Endothelial cell of umbilical vein (primary cell): ENCODE data around the gene MITF. TPM values are rescaled to one million over a fixed set of nuclear protein-coding genes. Genes with fewer than 3 reads are reported as not detected.

Source experiments
- BruUV-seq: library from RNA; stranded (reverse); fragments of 400-500 nt; replicated peaks from 2 replicates; lab custom pipeline; 2021; lab: Mats Ljungman, UMichigan
- CTCF ChIA-PET: fragments of 300-600, 350-600 bp; sonication (Branson Sonifier 250); formaldehyde crosslinking; loops from one replicate; lab custom pipeline; 2021; ENCODE audit warnings: antibody characterized with exemption, inconsistent platforms; lab: Charles Lee
- POLR2A ChIA-PET: fragments of 300-600, 350-600 bp; sonication (Branson Sonifier 250); formaldehyde crosslinking; loops from one replicate; lab custom pipeline; 2021; ENCODE audit warnings: antibody characterized with exemption, inconsistent platforms; lab: Charles Lee
- DNase-seq: peaks from one replicate; pipeline ENCODE4 v3.0.0-alpha.2; 2011; ENCODE audit warnings: low read depth, low spot score
- FAIRE-seq: peaks from 2 replicates; lab custom pipeline; 2011; peaks lifted over from hg19 to GRCh38; lab: Jason Lieb, UNC
- H2AFZ ChIP-seq: 2 replicates; pipeline ENCODE4 v1.6.0; 2012; ENCODE audit warnings: low read depth, low read length, control low read depth, inconsistent platforms
- H3K27ac ChIP-seq: 2 replicates; pipeline ENCODE4 v1.5.1; 2011; ENCODE audit warnings: low read depth, mild to moderate bottlenecking, control low read depth, low read length, moderate library complexity; ENCODE audit not compliant: insufficient read depth
- H3K27me3 ChIP-seq, 2 experiments: 2 replicates each; pipeline versions ENCODE4 v1.6.0 to v1.6.1; 2011; ENCODE audit warnings: low read length in 2 of 2, mixed read lengths in 1 of 2; ENCODE audit not compliant: control insufficient read depth in 2 of 2, insufficient read depth in 2 of 2
- H3K36me3 ChIP-seq, 2 experiments: 2 replicates in 1 of 2; 3 replicates in 1 of 2; pipeline ENCODE4 v1.5.1; 2011; ENCODE audit warnings: low read length in 2 of 2, mild to moderate bottlenecking in 1 of 2, moderate library complexity in 1 of 2; ENCODE audit not compliant: control insufficient read depth in 2 of 2, insufficient read depth in 2 of 2; ENCODE audit errors: extremely low read depth in 1 of 2
- H3K4me1 ChIP-seq: 3 replicates; pipeline ENCODE4 v1.5.1; 2011; ENCODE audit warnings: mild to moderate bottlenecking, low read length; ENCODE audit not compliant: control insufficient read depth, insufficient read depth; ENCODE audit errors: extremely low read depth
- H3K4me2 ChIP-seq: 2 replicates; pipeline ENCODE4 v1.6.1; 2011; ENCODE audit warnings: low read length, control low read depth, mixed read lengths; ENCODE audit not compliant: insufficient read depth
- H3K4me3 ChIP-seq, 3 experiments: fragments of 200-600 bp in 1 of 3; sonication (generic), shearing (Covaris generic) in 1 of 3; replicated peaks in 1 of 3; 2 replicates each; pipeline ENCODE4 v1.5.1; 2011 to 2016; ENCODE audit warnings: control low read depth in 3 of 3, low read length in 3 of 3, mild to moderate bottlenecking in 2 of 3, inconsistent platforms in 1 of 3, low read depth in 1 of 3, moderate library complexity in 1 of 3; ENCODE audit not compliant: insufficient read depth in 1 of 3
- H3K79me2 ChIP-seq: 2 replicates; pipeline ENCODE4 v1.6.0; 2012; ENCODE audit warnings: low read length, inconsistent platforms; ENCODE audit not compliant: control insufficient read depth, insufficient read depth
- H3K9ac ChIP-seq: replicated peaks from 2 replicates; pipeline ENCODE3; 2011; ENCODE audit warnings: low read length, control low read depth; ENCODE audit not compliant: insufficient read depth; ENCODE audit errors: extremely low read depth
- H3K9me1 ChIP-seq: replicated peaks from 3 replicates; pipeline ENCODE4 v1.6.0; 2011; ENCODE audit warnings: mild to moderate bottlenecking, low read length; ENCODE audit not compliant: control insufficient read depth, insufficient read depth; ENCODE audit errors: extremely low read depth
- H3K9me3 ChIP-seq: replicated peaks from 2 replicates; pipeline ENCODE4 v1.5.1; 2012; ENCODE audit warnings: low read length, inconsistent platforms; ENCODE audit not compliant: control insufficient read depth, insufficient read depth
- H4K20me1 ChIP-seq: replicated peaks from 2 replicates; pipeline ENCODE3; 2011; ENCODE audit warnings: mild to moderate bottlenecking, low read length; ENCODE audit not compliant: control insufficient read depth, insufficient read depth; ENCODE audit errors: extremely low read depth
- JUN ChIP-seq: IDR thresholded peaks from 2 replicates; pipeline ENCODE4 v1.6.1; 2011; ENCODE audit warnings: borderline replicate concordance, low read depth; ENCODE audit not compliant: insufficient read length, insufficient read depth
- MAX ChIP-seq: IDR thresholded peaks from 2 replicates; pipeline ENCODE4 v1.6.1; 2011; ENCODE audit not compliant: insufficient read depth, insufficient read length
- POLR2A ChIP-seq: IDR thresholded peaks from 2 replicates; pipeline ENCODE4 v1.6.1; 2012; ENCODE audit warnings: low read depth, mild to moderate bottlenecking, control low read depth, low read length
- dilution Hi-C: fragments of 300-500 bp; cut with MboI; formaldehyde crosslinking; loops from one replicate; pipeline ENCODE4 v1.15.0; 2019; ENCODE audit warnings: low sequenced_read_pairs; ENCODE audit not compliant: extremely low pct_ligation_motif_present
- intact Hi-C: fragments of 100-400 bp; cut with micrococcal nuclease; formaldehyde crosslinking; loops from one replicate; pipeline ENCODE4 v1.10.0; 2022
- polyA plus RNA-seq, 4 experiments: library from polyadenylated mRNA; depleted of rRNA in 3 of 4; stranded (reverse) in 3 of 4; unstranded in 1 of 4; fragments of >200 nt; gene quantifications; 2 replicates each; pipeline versions ENCODE4 v1.2.1 to v1.2.3, GENCODE V29; 2011 to 2012; ENCODE audit warnings: missing spikeins in 1 of 4
- total RNA-seq: library from RNA; stranded (reverse); gene quantifications from 2 replicates; pipeline ENCODE4 v1.2.3, GENCODE V29; 2021
- TF ChIP-seq, protein P1 (sequence below), 2 donors: IDR thresholded peaks; 1 replicate in 1 of 2; 2 replicates in 1 of 2; pipeline ENCODE4 v1.5.1; 2011; ENCODE audit warnings: low read length in 2 of 2, mild to moderate bottlenecking in 2 of 2, moderate library complexity in 2 of 2, control low read depth in 1 of 2, inconsistent platforms in 1 of 2, low read depth in 1 of 2; ENCODE audit not compliant: insufficient read depth in 1 of 2; ENCODE audit errors: extremely low read depth in 1 of 2

Gene MITF
- total and polyA plus RNA-seq, 2 donors (not counting 3 experiments of a cell fraction or from before 2014, with no cell fraction given) = 1.6 to 2.5 TPM

GRCh38 chr3:69929019-69929418 lies 189.8 kb downstream of the MITF start:
- Histone ChIP-seq H3K9ac (no peak overlapping the region), H2AFZ (no peak overlapping the region), H3K4me2 (no peak overlapping the region), H3K4me1 (no peaks in the 10 kb centered on the region), H3K27me3 (no peaks in the 10 kb centered on the region), H3K4me3 (no peak overlapping the region), H3K9me3 (no peaks in the 10 kb centered on the region), H3K79me2 (no peaks in the 10 kb centered on the region), H3K27ac (no peak overlapping the region), H4K20me1 (no peaks in the 10 kb centered on the region), H3K9me1 (no peaks in the 10 kb centered on the region), H3K36me3 (no peaks in the 10 kb centered on the region)
- ChIA-PET POLR2A (no interaction called here), CTCF (interaction anchor here (1.2 kb wide), 1 partner anchor 238 kb away, joined by 5 read pairs; no protein-coding TSS in a partner anchor)
- BruUV-seq = no TSS peak
- FAIRE-seq (no peak), DNase-seq (no peak)
- TF ChIP-seq, protein P1, sequence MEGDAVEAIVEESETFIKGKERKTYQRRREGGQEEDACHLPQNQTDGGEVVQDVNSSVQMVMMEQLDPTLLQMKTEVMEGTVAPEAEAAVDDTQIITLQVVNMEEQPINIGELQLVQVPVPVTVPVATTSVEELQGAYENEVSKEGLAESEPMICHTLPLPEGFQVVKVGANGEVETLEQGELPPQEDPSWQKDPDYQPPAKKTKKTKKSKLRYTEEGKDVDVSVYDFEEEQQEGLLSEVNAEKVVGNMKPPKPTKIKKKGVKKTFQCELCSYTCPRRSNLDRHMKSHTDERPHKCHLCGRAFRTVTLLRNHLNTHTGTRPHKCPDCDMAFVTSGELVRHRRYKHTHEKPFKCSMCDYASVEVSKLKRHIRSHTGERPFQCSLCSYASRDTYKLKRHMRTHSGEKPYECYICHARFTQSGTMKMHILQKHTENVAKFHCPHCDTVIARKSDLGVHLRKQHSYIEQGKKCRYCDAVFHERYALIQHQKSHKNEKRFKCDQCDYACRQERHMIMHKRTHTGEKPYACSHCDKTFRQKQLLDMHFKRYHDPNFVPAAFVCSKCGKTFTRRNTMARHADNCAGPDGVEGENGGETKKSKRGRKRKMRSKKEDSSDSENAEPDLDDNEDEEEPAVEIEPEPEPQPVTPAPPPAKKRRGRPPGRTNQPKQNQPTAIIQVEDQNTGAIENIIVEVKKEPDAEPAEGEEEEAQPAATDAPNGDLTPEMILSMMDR (IDR thresholded peaks at IDR 0.05; ENCODE audit: extremely low read depth in 1 of 2, insufficient read depth in 1 of 2, low read depth in 1 of 2, low read length in 2 of 2) = no peak
- TF ChIP-seq POLR2A (no peak), JUN (no peak)
- intact Hi-C loops = no loop called here
- dilution Hi-C loops = no loop called here

DNA sequence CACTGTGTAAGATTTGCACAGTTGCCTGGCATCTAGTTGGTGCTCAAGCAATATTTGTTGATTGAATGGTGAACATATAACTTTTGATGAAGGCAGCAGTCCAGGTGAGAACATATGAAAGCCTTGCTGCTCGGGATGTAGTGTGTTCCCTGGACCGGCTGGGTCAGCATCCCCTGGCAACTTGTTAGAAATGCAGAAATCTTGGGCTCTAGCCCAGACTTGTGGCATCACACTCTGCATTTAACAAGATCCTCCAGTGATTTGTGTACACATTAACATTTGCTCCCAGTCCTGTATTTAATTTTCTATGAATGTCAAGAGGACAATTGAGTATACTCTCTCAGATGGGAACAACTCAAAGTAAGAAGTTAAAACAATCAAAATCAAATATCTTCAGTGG lies 191.3 kb downstream of the MITF start:
- dilution Hi-C loops = no loop called here
- H3K9me1 ChIP-seq = no peaks in the 10 kb centered on the region
- FAIRE-seq (no peak), DNase-seq (no peak)
- no peak overlapping the region for H2AFZ ChIP-seq
- ChIA-PET POLR2A (no interaction called here), CTCF (interaction anchor here (1.1 kb wide), 1 partner anchor 12 kb away, joined by 4 read pairs; no protein-coding TSS in a partner anchor)
- no peaks in the 10 kb centered on the region for H3K36me3 ChIP-seq
- H3K4me3 ChIP-seq = no peak overlapping the region
- TF ChIP-seq JUN = no peak
- no peak for TF ChIP-seq POLR2A
- TF ChIP-seq MAX = no peak
- no peak overlapping the region for H3K9ac ChIP-seq
- no peaks in the 10 kb centered on the region for H4K20me1 ChIP-seq
- no peak overlapping the region for H3K27ac ChIP-seq
- no peak overlapping the region for H3K4me2 ChIP-seq
- H3K27me3 ChIP-seq = no peaks in the 10 kb centered on the region
- H3K9me3 ChIP-seq = no peaks in the 10 kb centered on the region
- intact Hi-C loops = no loop called here
- H3K79me2 ChIP-seq = no peaks in the 10 kb centered on the region
- BruUV-seq = no TSS peak
- no peaks in the 10 kb centered on the region for H3K4me1 ChIP-seq
